Lung (tissue), 12 donors: ENCODE data around the gene LRRIQ4. TPM values are rescaled to one million over a fixed set of nuclear protein-coding genes. Genes with fewer than 3 reads are reported as not detected.

Source experiments
- ATAC-seq: fragments of 200-7000 bp; cut with Tn5 transposase; one replicate; pipeline ENCODE4 v1.9.1; 2020; ENCODE audit warnings: moderate number of reproducible peaks; ENCODE audit not compliant: insufficient read depth, low FRiP score
- DNase-seq, 3 donors: peaks; one replicate each; pipeline ENCODE4 v3.0.0-alpha.2; 2013 to 2017
- H3K27ac ChIP-seq, 2 donors: one replicate each; pipeline ENCODE4 v1.5.1; 2013; ENCODE audit warnings: mild to moderate bottlenecking in 2 of 2, moderate library complexity in 2 of 2, control low read depth in 1 of 2, inconsistent platforms in 1 of 2, low read depth in 1 of 2, low read length in 1 of 2
- H3K27me3 ChIP-seq, 3 donors: one replicate each; pipeline ENCODE4 v1.5.1; 2013; ENCODE audit warnings: low read length in 2 of 3; ENCODE audit not compliant: control insufficient read depth in 3 of 3, insufficient read depth in 3 of 3
- H3K36me3 ChIP-seq, 4 donors: one replicate each; pipeline ENCODE4 v1.5.1; 2013; ENCODE audit warnings: low read length in 4 of 4, mild to moderate bottlenecking in 1 of 4, moderate library complexity in 1 of 4; ENCODE audit not compliant: control insufficient read depth in 4 of 4, insufficient read depth in 4 of 4
- H3K4me1 ChIP-seq, 5 donors: one replicate each; pipeline ENCODE4 v1.5.1; 2013; ENCODE audit warnings: low read length in 5 of 5, mild to moderate bottlenecking in 2 of 5, moderate library complexity in 1 of 5; ENCODE audit not compliant: control insufficient read depth in 5 of 5, insufficient read depth in 5 of 5
- H3K4me3 ChIP-seq: one replicate; pipeline ENCODE4 v1.5.1; 2013; ENCODE audit warnings: mild to moderate bottlenecking, control low read depth, moderate library complexity
- H3K9ac ChIP-seq, 2 donors: one replicate each; pipeline ENCODE4 v1.5.1; 2013; ENCODE audit warnings: low read length in 2 of 2, control low read depth in 1 of 2; ENCODE audit not compliant: insufficient read depth in 1 of 2
- H3K9me3 ChIP-seq, 4 donors: one replicate each; pipeline ENCODE4 v1.5.1; 2013; ENCODE audit warnings: low read length in 3 of 4, mild to moderate bottlenecking in 1 of 4, moderate library complexity in 1 of 4; ENCODE audit not compliant: control insufficient read depth in 4 of 4, insufficient read depth in 3 of 4
- CTCF ChIP-seq: IDR thresholded peaks from 2 replicates; pipeline ENCODE4 v1.5.1; 2012; ENCODE audit warnings: mild to moderate bottlenecking; ENCODE audit errors: control extremely low read depth, extremely low read depth
- WGBS, 2 donors: extraction: QIAGEN DNeasy Blood & Tissue Kit; methylation state at CpG; one replicate each; pipeline ENCODE4 v1.1.7; 2013; 5-methylcytosine and 5-hydroxymethylcytosine counted together
- polyA plus RNA-seq, 2 donors: library from polyadenylated mRNA; stranded (reverse); fragments of 200-250 nt; gene quantifications; one replicate each; pipeline ENCODE4 v1.2.1, GENCODE V29; 2013
- total RNA-seq, 2 donors: library from RNA; depleted of rRNA in 1 of 2; stranded (reverse); fragments of >200 nt in 1 of 2; gene quantifications; one replicate each; pipeline ENCODE4 v1.2.1, GENCODE V29; 2014 to 2021
- donor health status: control.
- donor health status: control.
- donor health status: Bipolar disorder and iron deficiency.
- donor health status: healthy.
- donor health status: DM: yes; HTN: yes; CAD: no.

LRRIQ4 gene
- total and polyA plus RNA-seq, 4 donors = 0.03 to 0.09 TPM; not detected in 2

- Histone ChIP-seq H3K4me3 (no peak overlapping the region), H3K27me3 (no peaks in the 10 kb centered on the region), H3K4me1 (no peaks in the 10 kb centered on the region), H3K27ac (no peak overlapping the region), H3K9me3 (no peaks in the 10 kb centered on the region), H3K36me3 (no peaks in the 10 kb centered on the region), H3K9ac (no peak overlapping the region)
- ATAC-seq (no peak), DNase-seq (no peak)
- TF ChIP-seq CTCF = no peak
- WGBS, 2 donors = 86 to 91% methylated on average over 2 of the region's 2 CpGs
Measured at GRCh38 chr3:169857811-169858210, 45.1 kb downstream of the LRRIQ4 start.

- H3K27me3 ChIP-seq = no peaks in the 10 kb centered on the region
- no peak for TF ChIP-seq CTCF
- no peaks in the 10 kb centered on the region for H3K4me1 ChIP-seq
- H3K36me3 ChIP-seq = no peaks in the 10 kb centered on the region
- H3K9me3 ChIP-seq = no peaks in the 10 kb centered on the region
- WGBS, 2 donors = 81 to 86% methylated on average over 5 of the region's 5 CpGs
- H3K4me3 ChIP-seq = no peak overlapping the region
- H3K27ac ChIP-seq = no peak overlapping the region
- H3K9ac ChIP-seq = no peak overlapping the region
- ATAC-seq (no peak), DNase-seq (no peak)
Measured at GRCh38 chr3:169861871-169862270, 49.2 kb downstream of the LRRIQ4 start.

GRCh38 chr3:169863458-169863899 is 50.8 kb downstream of the LRRIQ4 start:
- H3K27ac ChIP-seq = no peak overlapping the region
- ATAC-seq (peak; percentile 88), DNase-seq (peak; percentile 77 to 88 (median 83))
- peak overlapping the region in 1 of 2 donors; percentile 52 for H3K9ac ChIP-seq
- H3K9me3 ChIP-seq = no peaks in the 10 kb centered on the region
- H3K27me3 ChIP-seq = no peaks in the 10 kb centered on the region
- no peaks in the 10 kb centered on the region for H3K4me1 ChIP-seq
- no peak overlapping the region for H3K4me3 ChIP-seq
- 1% methylated on average over 6 of the region's 6 CpGs for WGBS, 2 donors
- peak; percentile 92 for TF ChIP-seq CTCF
- H3K36me3 ChIP-seq = no peaks in the 10 kb centered on the region

GRCh38 chr3:169864270-169864669 is 51.6 kb downstream of the LRRIQ4 start:
- Histone ChIP-seq H3K36me3 (no peaks in the 10 kb centered on the region), H3K27ac (no peak overlapping the region), H3K4me1 (no peaks in the 10 kb centered on the region), H3K9me3 (no peaks in the 10 kb centered on the region), H3K4me3 (no peak overlapping the region), H3K27me3 (no peaks in the 10 kb centered on the region), H3K9ac (no peak overlapping the region)
- DNase-seq = no peak
- WGBS, 2 donors = 65 to 76% methylated on average over 2 of the region's 2 CpGs
- TF ChIP-seq CTCF = no peak
- ATAC-seq = no peak
